ENCODE results near the gene TAS2R1. TPM values are rescaled to one million over a fixed set of nuclear protein-coding genes. Genes with fewer than 3 reads are reported as not detected.
"Not testable (repeated sequence)": the region's sequence is repeated elsewhere in the genome, so short reads cannot be mapped to it uniquely, and the experiment has no call there.

Gene TAS2R1
- total RNA-seq, 1 donor from 2014 or later: not detected

- intact Hi-C loops (cut with micrococcal nuclease): no loop called here
These were observed 7.2 kb downstream of the TAS2R1 start for GRCh38 chr5:9622971-9623421.

GRCh38 chr5:9621379-9621903 lies 8.7 kb downstream of the TAS2R1 start:
- intact Hi-C loops (cut with micrococcal nuclease): no loop called here

DNA sequence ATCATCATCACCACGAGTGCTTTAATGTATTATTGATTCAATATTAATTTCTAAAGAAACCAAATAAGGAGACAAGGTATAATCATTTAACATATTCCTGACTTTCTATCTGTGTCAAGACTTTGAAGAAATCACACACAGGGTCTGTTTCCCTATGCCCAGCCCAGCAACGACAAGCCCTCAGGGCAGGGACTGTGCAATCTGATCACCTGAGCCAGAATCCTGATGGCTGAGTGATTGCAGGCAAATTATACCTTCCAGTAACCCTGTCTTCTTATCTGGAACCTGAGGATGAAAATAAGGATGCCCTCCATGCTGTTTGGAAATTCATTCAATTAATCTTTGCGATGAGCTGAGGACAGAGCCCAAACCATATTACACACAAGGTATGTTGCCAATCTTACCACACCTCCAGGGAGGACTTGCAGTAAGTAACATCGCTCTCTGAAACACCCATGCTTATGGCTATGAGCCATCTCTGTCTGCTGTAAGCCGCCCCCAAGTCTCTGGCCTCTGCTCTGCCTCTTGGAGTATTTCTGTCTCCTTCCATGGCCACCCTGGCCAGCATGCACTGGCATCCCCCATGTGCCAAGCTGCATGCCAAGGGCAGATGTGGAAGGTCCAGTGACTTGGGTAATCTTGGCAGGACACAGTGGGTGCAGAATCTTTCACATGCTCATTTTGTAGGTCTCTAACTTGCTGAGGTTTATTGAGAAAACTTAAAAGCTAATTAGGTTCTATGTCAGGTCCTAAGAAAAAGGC lies 10.6 kb downstream of the TAS2R1 start:
- intact Hi-C loops (cut with micrococcal nuclease): no loop called here

GRCh38 chr5:9617739-9618504 lies 12.2 kb downstream of the TAS2R1 start:
- intact Hi-C loops (cut with micrococcal nuclease): no loop called here

GRCh38 chr5:9617221-9617620 lies 12.9 kb downstream of the TAS2R1 start:
- intact Hi-C loops (cut with micrococcal nuclease): no loop called here

GRCh38 chr5:9615331-9615730 lies 14.8 kb downstream of the TAS2R1 start:
- intact Hi-C loops (cut with micrococcal nuclease): no loop called here

DNA sequence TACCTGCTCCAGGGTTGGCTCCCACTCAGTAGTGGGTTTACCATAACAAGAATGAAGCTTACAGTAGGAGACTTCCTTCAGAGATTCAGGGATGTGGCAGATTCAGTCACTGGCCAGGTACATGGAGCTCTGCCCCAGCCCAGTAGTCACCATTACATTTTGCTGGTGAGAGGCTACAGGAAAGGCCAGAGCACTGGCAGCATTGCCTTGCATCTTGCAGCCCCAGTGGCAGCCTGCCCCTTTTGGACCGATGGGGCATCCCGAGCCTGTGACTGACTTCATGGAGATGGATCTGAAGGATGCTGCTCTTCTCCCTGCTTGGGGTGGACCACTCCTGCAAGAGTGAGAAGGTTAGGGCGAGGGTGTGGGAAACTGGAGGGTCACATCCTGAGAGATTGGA lies 16.8 kb downstream of the TAS2R1 start:
- intact Hi-C loops (cut with micrococcal nuclease): no loop called here

DNA sequence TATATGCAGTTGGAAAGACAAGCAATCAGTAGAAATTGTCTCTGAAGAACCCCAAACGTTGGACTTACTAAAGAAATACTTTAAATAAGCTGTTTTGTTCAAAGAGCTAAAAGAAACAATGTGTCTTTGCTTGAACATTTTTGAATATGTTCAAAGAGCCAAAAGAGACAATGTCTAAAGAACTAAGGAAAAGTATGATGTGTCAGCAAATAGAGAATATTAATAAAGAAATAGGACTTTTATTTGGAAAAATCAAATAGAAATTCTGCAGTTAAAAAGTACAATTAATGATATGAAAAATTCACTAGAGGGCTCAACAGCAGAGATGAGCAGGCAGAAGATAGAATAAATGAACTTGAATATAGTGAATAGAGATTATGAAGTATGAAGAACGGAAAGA lies 19.2 kb downstream of the TAS2R1 start:
- intact Hi-C loops (cut with micrococcal nuclease): no loop called here

- intact Hi-C loops (cut with micrococcal nuclease): no loop called here
These were observed 19.8 kb downstream of the TAS2R1 start for GRCh38 chr5:9610364-9610763.

DNA sequence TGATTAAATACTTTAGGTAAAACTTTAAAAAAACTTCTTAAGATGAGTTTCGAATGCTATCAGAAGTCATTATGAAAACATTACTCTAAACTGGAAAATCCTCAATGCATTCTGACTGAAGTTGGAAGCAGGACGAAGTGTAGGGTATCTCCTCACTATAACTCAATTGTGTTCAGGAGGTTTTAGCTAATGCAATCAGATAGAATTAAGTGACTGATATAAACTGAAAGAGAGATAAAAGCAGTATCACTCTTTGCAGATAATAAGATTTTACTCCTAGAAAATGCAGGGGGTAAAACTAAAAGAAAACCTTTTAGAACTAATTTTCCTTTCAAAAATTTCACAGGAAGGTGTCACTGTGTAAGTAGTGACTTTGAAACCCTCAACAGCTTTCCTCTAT lies 22.1 kb downstream of the TAS2R1 start:
- intact Hi-C loops (cut with micrococcal nuclease): no loop called here

- intact Hi-C loops (cut with micrococcal nuclease): no loop called here
These were observed 24.9 kb downstream of the TAS2R1 start for GRCh38 chr5:9605041-9605838.

DNA sequence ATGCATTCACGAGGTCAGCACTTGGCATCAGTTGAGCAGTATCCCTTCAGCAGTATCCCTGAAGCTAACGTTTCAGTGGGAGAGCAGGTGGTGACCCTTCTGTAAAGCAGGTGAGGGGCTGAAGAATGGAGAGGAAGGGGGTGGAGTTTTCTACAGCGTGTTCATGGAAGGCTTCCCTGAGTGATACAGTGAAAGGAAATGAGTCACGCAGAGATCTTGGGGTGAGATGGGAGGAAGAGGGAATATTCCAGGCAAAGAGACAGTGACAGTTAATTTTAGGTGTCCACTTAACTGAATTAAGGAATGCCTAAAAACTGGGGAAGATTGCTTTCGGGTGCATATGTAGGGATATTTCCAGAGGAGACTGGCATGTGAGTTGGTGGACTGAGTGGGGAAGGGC lies 25.7 kb downstream of the TAS2R1 start:
- intact Hi-C loops (cut with micrococcal nuclease): no loop called here

DNA sequence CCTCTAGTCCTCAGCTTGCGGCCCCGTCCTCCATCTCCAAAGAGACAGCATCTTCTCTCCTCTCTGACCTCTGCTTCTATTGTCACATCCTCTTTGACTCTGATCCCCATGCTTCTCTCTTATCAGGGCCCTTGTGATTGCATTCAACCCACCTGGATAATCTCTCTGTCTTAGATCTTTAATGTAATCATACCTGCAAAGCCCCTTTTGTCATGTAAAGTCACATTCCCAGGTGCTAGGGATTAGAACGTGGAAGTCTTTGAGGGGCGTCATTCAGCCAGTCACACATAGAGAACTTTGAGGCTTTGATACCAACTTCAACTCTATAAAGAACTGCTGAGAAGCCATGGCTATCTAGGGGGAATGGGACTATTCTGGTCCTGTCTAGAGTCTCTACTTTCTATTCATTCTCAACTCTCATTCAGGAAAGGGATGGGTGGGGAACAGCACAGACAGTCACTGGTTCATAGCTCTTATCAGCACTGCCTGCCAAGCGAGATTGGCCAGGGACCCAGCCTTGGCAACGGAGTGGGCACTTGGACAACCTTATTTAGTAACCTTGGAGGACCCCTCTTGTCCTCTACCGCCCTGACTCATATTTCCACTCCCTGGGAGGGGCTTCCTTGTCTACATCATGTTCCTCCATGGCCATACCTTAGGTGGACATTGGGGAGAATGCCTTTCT lies 29.0 kb downstream of the TAS2R1 start:
- intact Hi-C loops (cut with micrococcal nuclease): no loop called here

DNA sequence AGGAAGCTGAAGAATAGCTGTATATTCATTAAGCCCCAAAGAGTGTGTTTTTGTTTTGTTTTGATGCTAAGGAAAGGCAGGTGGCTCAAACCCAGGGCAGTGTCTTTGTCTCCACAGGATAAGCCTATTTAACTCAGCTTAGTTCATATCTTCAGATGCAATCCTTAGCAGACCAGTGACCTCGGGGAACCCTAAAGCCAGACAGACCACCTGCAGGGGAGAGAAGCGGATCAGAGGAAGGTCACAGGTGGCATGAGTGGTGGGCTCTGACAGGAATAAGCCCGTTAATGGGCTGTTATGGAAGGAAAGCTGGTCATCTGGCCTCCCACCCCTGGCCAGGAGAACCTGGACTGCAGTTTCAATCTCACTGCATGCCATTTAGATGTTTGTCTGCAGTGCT lies 30.8 kb downstream of the TAS2R1 start:
- intact Hi-C loops (cut with micrococcal nuclease): no loop called here

DNA sequence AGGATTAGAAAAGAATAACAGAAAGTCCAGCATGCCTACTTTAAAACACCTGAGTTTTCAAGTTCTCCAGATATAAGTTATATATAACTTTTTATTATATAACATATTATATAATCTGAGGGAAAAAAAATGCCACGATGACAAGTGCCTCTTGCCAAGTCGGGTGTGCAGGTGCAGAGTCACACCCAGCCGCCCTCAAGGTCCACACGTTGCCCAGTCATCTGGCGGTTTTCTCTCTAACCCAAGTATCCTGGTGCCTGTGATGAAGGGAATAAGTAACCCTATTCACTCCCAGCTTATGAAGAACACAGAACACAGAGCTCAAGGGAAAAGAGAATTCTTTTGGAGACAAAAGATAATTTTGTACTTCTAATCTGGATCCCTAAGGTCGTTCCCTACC lies 31.8 kb downstream of the TAS2R1 start:
- intact Hi-C loops (cut with micrococcal nuclease): not testable (repeated sequence)

GRCh38 chr5:9597322-9597721 lies 32.8 kb downstream of the TAS2R1 start:
- intact Hi-C loops (cut with micrococcal nuclease): not testable (repeated sequence)

DNA sequence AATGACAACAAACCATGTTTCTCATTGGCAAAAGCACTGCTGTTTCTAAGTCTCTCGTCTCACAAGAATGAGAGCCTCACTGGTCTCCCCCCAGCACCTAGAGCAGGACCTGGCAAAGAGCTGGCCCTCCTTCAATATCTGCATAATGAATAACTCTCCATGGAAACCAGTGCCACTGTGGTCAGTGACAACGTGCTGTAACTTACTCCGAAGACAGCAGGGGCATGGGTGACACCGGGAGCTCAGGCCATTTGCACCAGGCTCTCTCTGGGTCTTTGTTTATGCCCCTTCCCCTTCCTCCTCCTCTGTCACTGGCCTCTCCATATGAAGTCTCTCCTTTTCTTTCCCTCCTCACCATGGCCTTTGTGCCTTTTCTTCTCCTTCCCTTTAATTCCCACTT lies 33.3 kb downstream of the TAS2R1 start:
- intact Hi-C loops (cut with micrococcal nuclease): no loop called here

DNA sequence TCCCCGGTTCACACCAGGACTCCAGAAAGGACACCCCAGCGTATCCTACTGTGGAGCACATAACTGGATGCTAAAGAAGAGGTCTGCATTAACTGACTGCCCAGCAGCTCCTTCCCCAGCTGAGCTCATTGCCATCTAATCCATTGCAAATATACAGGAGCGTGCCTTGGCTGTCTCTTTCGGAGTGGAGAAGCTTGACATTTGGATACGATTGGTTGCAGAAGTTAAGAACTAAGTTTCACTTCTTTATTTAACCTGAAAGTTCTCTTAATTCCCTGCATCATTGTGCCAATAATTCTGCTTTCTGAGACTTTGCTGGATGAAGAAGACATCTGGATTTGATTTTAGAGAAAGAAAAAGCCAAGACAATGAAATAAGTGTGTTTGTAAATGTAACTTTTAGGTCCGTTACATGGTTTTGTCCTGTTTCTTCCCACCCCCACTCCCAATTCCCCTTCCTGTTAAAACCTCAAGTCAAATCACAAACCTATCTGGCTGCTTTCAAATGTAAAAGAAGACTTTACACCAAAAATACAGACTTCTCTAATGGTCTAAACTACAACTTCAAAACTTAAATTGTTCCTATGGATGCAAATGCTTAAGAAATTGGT lies 33.9 kb downstream of the TAS2R1 start:
- intact Hi-C loops (cut with micrococcal nuclease): no loop called here

DNA sequence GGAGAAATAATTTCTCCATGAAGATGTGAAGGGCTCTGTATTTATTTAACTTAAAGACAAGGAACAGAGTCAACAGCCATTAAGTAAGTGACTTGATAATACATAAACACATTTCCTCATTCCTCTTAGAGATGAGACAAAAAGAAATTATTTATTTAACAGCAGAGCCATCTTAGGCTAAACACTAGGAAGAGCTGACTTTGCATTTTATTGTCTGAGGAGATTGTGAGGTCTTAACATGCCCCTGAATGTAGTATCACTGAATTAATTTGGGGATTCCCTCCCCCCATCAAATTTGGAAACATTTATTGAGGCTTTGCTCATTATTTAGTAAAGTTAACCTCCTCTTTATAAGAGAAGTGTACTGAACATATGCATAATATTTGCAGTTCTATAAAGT lies 35.2 kb downstream of the TAS2R1 start:
- intact Hi-C loops (cut with micrococcal nuclease): no loop called here

DNA sequence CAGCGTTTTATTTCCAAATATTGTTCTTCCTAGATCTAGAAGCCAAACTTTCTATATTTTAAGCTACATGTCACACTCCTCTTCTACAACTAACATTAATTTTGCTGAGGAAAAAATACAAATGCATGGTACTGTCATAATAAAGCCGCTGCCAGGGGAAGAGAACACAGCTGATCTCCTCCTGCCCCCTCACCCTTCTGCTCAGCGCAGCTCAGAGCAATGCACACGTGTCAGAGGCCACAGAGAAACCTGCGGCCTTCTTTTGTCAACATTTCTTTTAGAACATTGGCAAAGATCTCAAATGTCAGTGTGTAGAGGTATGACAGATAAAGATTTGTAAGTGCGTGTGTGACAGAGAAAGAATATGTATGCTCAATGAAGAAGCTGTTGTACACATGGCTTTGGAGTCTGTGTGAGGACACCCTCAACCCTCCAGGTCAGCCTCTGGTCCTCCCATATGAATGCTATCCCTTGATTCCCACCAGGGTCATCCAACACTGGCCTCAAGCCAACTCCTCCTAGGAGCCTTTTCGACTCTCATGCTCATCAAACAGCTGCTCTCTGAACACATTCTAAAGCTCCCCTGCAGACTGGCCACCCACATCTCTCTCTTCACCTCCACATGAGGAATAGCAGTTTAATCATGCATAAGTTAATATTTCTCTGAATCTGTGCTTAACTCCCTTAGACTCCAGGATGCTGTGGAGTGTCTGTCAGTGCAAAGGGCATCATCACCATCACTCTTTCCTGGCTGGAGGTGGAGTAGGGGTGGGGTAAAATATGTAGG lies 40.9 kb downstream of the TAS2R1 start:
- intact Hi-C loops (cut with micrococcal nuclease): no loop called here

Data from T-helper 2 cell treated with Interferon-gamma antibody and Interleukin-4, amounts not matched to agents 100 ng/mL and 5 ng/mL, for 36 hours (primary cell).